K562 (cell line): Measurements from ENCODE around the gene SRL. TPM values are rescaled to one million over a fixed set of nuclear protein-coding genes. Genes with fewer than 3 reads are reported as not detected.
A peak's percentile ranks its signal among the peaks of the same experiment; 100 is the strongest.

Source experiments
- BRCA1 ChIP-seq, 2 experiments: fragments of 450-650 bp in 1 of 2; sonication (generic) in 1 of 2; formaldehyde crosslinking in 1 of 2; IDR thresholded peaks; 2 replicates each; pipeline versions ENCODE4 v1.5.0 to v1.6.1; 2017 to 2020; ENCODE audit warnings: mild to moderate bottlenecking in 1 of 2, missing genetic modification reagents in 1 of 2
- CAMTA2 ChIP-seq: fragments of 250-450 bp; sonication (Bioruptor Pico); conservative IDR thresholded peaks from 2 replicates; pipeline ENCODE4 v1.5.1; 2022
- DNMT1 ChIP-seq: fragments of 450-650 bp; IDR thresholded peaks from 2 replicates; pipeline ENCODE4 v1.6.1; 2016; ENCODE audit warnings: antibody characterized with exemption, mild to moderate bottlenecking
- EP400 ChIP-seq: fragments of 450-650 bp; IDR thresholded peaks from 2 replicates; pipeline ENCODE4 v1.6.1; 2017; ENCODE audit warnings: antibody characterized with exemption, mild to moderate bottlenecking, moderate library complexity
- FUS ChIP-seq: fragments of 200-400 bp; formaldehyde crosslinking; optimal IDR thresholded peaks from 2 replicates; pipeline ENCODE3; 2017; ENCODE audit warnings: low read depth, low read length
- KAT7 ChIP-seq: sonication (generic); formaldehyde crosslinking; IDR thresholded peaks from 2 replicates; pipeline ENCODE4 v1.8.0; 2022; ENCODE audit warnings: missing genetic modification reagents, mild to moderate bottlenecking, borderline replicate concordance
- MTA1 ChIP-seq: fragments of 450-650 bp; IDR thresholded peaks from 2 replicates; pipeline ENCODE4 v1.6.1; 2017; ENCODE audit warnings: borderline replicate concordance
- NFIC ChIP-seq: fragments of 450-650 bp; IDR thresholded peaks from 2 replicates; pipeline ENCODE4 v1.6.1; 2017; ENCODE audit warnings: mild to moderate bottlenecking, inconsistent platforms
- NR2F6 ChIP-seq: fragments of 450-650 bp; formaldehyde crosslinking; IDR thresholded peaks from 2 replicates; pipeline ENCODE4 v1.4.0; 2020; ENCODE audit warnings: mild to moderate bottlenecking
- RAD21 ChIP-seq, 2 experiments: fragments of 250-450 bp in 1 of 2; fragments of 450-650 bp in 1 of 2; sonication (Bioruptor Pico) in 1 of 2; formaldehyde crosslinking in 1 of 2; IDR thresholded peaks in 1 of 2; conservative IDR thresholded peaks in 1 of 2; 2 replicates each; pipeline versions ENCODE4 v1.4.0 to v1.8.0; 2020 to 2022; ENCODE audit warnings: mild to moderate bottlenecking in 2 of 2, moderate library complexity in 1 of 2
- SIX5 ChIP-seq, 2 experiments: IDR thresholded peaks; 2 replicates each; pipeline ENCODE4 v1.6.1; 2011; ENCODE audit warnings: low read length in 2 of 2, borderline replicate concordance in 1 of 2, low read depth in 1 of 2, mild to moderate bottlenecking in 1 of 2, moderate library complexity in 1 of 2; ENCODE audit not compliant: insufficient read depth in 1 of 2
- polyA plus RNA-seq, 8 experiments: library from polyadenylated mRNA; depleted of rRNA in 4 of 8; stranded (reverse) in 5 of 8; unstranded in 3 of 8; fragments of >200 nt; fragmentation: Nextera tagmentation in 2 of 8; fragmentation: Illumina TruSeq in 1 of 8; extraction: Ambion mirVana in 2 of 8; extraction: Trizol in 1 of 8; gene quantifications; 2 replicates each; pipeline versions ENCODE4 v1.2.1 to v1.2.3, GENCODE V29; 2011 to 2014; ENCODE audit warnings: inconsistent platforms in 1 of 8, missing spikeins in 1 of 8
- total RNA-seq, 7 experiments: library from RNA; depleted of rRNA in 6 of 7; stranded (reverse); fragments of >200 nt in 6 of 7; fragmentation: Illumina TruSeq in 2 of 7; extraction: Trizol in 2 of 7; gene quantifications; 2 replicates each; pipeline versions ENCODE4 v1.2.1 to v1.2.3, GENCODE V29; 2011 to 2021; ENCODE audit warnings: low replicate concordance in 1 of 7
- TF ChIP-seq, protein P1 (sequence below): fragments of 450-650 bp; IDR thresholded peaks from 2 replicates; pipeline ENCODE4 v1.6.1; 2016; ENCODE audit warnings: missing biosample characterization, missing genetic modification characterization
- TF ChIP-seq, protein P2 (sequence below): fragments of 450-650 bp; formaldehyde crosslinking; conservative IDR thresholded peaks from 2 replicates; pipeline ENCODE4 v1.4.0; 2022; ENCODE audit warnings: mild to moderate bottlenecking, missing genetic modification characterization
- TF ChIP-seq, protein P3 (sequence below): sonication (generic); formaldehyde crosslinking; IDR thresholded peaks from 2 replicates; pipeline ENCODE4 v1.8.0; 2022; ENCODE audit warnings: mild to moderate bottlenecking, low read depth, missing genetic modification reagents
- TF ChIP-seq, protein P4 (sequence below): sonication (generic); formaldehyde crosslinking; IDR thresholded peaks from 2 replicates; pipeline ENCODE4 v1.8.1; 2023; ENCODE audit warnings: missing genetic modification reagents, mild to moderate bottlenecking, borderline replicate concordance
- TF ChIP-seq, protein P5 (sequence below): fragments of 250-450 bp; sonication (Bioruptor Pico); IDR thresholded peaks from 2 replicates; pipeline ENCODE4 v1.9.0; 2021; ENCODE audit warnings: mild to moderate bottlenecking, inconsistent platforms

Gene SRL
- total and polyA plus RNA-seq, 9 of the 15 experiments (the other 6 are each of a cell fraction or from before 2014, with no cell fraction given) = 0.01 TPM; not detected in 8

DNA sequence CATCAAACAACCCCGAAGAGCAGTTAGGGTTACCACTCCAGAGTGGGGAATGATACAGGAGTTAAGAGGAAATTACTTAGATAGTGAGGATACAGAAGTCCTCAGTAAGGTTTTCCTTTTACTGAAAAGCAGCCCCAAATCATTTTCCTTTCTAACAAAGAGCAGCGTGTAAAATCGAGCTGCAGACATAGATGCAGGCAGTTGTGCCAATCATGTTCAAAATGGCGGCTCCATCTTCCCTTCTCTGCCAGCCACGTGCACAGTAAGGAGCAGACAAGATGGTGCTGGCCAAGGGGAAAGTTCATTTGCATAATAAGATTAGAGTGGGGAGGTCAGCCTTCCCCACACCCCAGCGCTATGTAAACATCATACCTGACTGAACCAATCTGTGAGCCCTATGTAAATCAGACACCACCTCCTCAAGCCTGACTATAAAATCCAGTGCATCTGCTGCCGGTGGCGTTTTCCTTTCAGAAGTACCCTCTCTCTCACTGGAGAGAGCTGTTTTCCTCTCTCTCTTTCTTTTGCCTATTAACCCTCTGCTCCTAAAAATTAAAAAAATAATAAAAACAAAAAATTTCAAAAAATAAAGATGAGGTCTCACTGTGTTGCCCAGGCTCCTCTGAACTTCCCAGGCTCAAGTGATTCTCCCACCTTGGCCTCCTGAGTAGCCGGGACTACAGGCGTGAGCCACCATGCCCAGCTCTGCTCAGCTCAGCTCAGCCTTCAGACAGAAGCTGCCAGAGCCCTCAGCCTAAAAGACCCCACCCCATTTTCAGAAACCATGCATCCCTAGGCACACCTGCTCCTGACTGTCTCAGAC lies 2.6 kb upstream of the SRL start (continued):
- no peak for TF ChIP-seq SIX5 (IDR thresholded peaks at IDR 0.05; ENCODE audit: borderline replicate concordance in 1 of 2, insufficient read depth in 1 of 2, low read depth in 1 of 2, low read length in 2 of 2)
- TF ChIP-seq MTA1 = no peak
- TF ChIP-seq BRCA1 (IDR thresholded peaks at IDR 0.05) = no peak
- TF ChIP-seq BRCA1 (CRISPR knock-in tag; IDR thresholded peaks at IDR 0.05) = no peak
- TF ChIP-seq, protein P1, sequence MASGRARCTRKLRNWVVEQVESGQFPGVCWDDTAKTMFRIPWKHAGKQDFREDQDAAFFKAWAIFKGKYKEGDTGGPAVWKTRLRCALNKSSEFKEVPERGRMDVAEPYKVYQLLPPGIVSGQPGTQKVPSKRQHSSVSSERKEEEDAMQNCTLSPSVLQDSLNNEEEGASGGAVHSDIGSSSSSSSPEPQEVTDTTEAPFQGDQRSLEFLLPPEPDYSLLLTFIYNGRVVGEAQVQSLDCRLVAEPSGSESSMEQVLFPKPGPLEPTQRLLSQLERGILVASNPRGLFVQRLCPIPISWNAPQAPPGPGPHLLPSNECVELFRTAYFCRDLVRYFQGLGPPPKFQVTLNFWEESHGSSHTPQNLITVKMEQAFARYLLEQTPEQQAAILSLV = peak; percentile 34; the same call in 1 of the 2 replicates
- TF ChIP-seq NR2F6 (CRISPR knock-in tag) = no peak
- no peak for TF ChIP-seq CAMTA2 (CRISPR knock-in tag)
- no peak for TF ChIP-seq RAD21 (CRISPR knock-in tag; conservative IDR thresholded peaks at IDR 0.05 in 1 of 2, IDR thresholded peaks at IDR 0.05 in 1 of 2)
- TF ChIP-seq, protein P2, sequence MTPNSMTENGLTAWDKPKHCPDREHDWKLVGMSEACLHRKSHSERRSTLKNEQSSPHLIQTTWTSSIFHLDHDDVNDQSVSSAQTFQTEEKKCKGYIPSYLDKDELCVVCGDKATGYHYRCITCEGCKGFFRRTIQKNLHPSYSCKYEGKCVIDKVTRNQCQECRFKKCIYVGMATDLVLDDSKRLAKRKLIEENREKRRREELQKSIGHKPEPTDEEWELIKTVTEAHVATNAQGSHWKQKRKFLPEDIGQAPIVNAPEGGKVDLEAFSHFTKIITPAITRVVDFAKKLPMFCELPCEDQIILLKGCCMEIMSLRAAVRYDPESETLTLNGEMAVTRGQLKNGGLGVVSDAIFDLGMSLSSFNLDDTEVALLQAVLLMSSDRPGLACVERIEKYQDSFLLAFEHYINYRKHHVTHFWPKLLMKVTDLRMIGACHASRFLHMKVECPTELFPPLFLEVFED (CRISPR knock-in tag) = no peak
- no peak for TF ChIP-seq FUS
- TF ChIP-seq, protein P3, sequence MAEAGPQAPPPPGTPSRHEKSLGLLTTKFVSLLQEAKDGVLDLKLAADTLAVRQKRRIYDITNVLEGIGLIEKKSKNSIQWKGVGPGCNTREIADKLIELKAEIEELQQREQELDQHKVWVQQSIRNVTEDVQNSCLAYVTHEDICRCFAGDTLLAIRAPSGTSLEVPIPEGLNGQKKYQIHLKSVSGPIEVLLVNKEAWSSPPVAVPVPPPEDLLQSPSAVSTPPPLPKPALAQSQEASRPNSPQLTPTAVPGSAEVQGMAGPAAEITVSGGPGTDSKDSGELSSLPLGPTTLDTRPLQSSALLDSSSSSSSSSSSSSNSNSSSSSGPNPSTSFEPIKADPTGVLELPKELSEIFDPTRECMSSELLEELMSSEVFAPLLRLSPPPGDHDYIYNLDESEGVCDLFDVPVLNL (CRISPR knock-in tag) = no peak
- peak; percentile 96 for TF ChIP-seq EP400
- TF ChIP-seq NFIC = no peak
- TF ChIP-seq KAT7 = no peak
- TF ChIP-seq, protein P4, sequence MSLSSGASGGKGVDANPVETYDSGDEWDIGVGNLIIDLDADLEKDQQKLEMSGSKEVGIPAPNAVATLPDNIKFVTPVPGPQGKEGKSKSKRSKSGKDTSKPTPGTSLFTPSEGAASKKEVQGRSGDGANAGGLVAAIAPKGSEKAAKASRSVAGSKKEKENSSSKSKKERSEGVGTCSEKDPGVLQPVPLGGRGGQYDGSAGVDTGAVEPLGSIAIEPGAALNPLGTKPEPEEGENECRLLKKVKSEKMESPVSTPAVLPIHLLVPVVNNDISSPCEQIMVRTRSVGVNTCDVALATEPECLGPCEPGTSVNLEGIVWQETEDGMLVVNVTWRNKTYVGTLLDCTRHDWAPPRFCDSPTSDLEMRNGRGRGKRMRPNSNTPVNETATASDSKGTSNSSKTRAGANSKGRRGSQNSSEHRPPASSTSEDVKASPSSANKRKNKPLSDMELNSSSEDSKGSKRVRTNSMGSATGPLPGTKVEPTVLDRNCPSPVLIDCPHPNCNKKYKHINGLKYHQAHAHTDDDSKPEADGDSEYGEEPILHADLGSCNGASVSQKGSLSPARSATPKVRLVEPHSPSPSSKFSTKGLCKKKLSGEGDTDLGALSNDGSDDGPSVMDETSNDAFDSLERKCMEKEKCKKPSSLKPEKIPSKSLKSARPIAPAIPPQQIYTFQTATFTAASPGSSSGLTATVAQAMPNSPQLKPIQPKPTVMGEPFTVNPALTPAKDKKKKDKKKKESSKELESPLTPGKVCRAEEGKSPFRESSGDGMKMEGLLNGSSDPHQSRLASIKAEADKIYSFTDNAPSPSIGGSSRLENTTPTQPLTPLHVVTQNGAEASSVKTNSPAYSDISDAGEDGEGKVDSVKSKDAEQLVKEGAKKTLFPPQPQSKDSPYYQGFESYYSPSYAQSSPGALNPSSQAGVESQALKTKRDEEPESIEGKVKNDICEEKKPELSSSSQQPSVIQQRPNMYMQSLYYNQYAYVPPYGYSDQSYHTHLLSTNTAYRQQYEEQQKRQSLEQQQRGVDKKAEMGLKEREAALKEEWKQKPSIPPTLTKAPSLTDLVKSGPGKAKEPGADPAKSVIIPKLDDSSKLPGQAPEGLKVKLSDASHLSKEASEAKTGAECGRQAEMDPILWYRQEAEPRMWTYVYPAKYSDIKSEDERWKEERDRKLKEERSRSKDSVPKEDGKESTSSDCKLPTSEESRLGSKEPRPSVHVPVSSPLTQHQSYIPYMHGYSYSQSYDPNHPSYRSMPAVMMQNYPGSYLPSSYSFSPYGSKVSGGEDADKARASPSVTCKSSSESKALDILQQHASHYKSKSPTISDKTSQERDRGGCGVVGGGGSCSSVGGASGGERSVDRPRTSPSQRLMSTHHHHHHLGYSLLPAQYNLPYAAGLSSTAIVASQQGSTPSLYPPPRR (CRISPR knock-in tag) = no peak
- TF ChIP-seq, protein P5, sequence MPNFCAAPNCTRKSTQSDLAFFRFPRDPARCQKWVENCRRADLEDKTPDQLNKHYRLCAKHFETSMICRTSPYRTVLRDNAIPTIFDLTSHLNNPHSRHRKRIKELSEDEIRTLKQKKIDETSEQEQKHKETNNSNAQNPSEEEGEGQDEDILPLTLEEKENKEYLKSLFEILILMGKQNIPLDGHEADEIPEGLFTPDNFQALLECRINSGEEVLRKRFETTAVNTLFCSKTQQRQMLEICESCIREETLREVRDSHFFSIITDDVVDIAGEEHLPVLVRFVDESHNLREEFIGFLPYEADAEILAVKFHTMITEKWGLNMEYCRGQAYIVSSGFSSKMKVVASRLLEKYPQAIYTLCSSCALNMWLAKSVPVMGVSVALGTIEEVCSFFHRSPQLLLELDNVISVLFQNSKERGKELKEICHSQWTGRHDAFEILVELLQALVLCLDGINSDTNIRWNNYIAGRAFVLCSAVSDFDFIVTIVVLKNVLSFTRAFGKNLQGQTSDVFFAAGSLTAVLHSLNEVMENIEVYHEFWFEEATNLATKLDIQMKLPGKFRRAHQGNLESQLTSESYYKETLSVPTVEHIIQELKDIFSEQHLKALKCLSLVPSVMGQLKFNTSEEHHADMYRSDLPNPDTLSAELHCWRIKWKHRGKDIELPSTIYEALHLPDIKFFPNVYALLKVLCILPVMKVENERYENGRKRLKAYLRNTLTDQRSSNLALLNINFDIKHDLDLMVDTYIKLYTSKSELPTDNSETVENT = no peak
- TF ChIP-seq DNMT1 = no peak
